ENCODE results near the gene CDKN2B-AS1. TPM values are rescaled to one million over a fixed set of nuclear protein-coding genes. Genes with fewer than 3 reads are reported as not detected.

Gene CDKN2B-AS1
- total RNA-seq, 1 donor = 12.9 TPM

DNA sequence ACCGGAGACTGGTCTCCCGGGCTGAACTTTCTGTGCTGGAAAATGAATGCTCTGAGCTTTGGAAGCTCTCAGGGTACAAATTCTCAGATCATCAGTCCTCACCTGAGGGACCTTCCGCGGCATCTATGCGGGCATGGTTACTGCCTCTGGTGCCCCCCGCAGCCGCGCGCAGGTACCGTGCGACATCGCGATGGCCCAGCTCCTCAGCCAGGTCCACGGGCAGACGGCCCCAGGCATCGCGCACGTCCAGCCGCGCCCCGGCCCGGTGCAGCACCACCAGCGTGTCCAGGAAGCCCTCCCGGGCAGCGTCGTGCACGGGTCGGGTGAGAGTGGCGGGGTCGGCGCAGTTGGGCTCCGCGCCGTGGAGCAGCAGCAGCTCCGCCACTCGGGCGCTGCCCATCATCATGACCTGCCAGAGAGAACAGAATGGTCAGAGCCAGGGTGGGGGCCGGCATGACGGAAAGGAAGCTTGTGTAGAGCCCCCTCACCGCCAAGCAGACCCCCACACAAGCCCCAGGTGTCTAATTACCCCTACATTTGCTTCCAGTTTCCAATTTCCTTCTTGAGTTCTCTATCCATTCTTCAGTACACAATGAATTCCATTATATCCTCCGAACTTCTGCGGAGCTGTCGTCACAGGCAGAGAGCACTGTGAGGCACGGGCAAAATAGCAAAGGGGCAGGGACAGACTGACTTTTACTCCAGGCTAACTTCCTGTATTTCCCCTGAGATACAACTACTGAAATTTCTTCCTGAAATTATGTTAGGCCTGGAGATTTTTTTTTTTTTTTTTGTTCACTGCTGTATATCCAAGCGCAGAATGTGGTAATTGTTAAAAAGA, 23.6 kb upstream of the CDKN2B-AS1 start:
- TF ChIP-seq, protein P1, sequence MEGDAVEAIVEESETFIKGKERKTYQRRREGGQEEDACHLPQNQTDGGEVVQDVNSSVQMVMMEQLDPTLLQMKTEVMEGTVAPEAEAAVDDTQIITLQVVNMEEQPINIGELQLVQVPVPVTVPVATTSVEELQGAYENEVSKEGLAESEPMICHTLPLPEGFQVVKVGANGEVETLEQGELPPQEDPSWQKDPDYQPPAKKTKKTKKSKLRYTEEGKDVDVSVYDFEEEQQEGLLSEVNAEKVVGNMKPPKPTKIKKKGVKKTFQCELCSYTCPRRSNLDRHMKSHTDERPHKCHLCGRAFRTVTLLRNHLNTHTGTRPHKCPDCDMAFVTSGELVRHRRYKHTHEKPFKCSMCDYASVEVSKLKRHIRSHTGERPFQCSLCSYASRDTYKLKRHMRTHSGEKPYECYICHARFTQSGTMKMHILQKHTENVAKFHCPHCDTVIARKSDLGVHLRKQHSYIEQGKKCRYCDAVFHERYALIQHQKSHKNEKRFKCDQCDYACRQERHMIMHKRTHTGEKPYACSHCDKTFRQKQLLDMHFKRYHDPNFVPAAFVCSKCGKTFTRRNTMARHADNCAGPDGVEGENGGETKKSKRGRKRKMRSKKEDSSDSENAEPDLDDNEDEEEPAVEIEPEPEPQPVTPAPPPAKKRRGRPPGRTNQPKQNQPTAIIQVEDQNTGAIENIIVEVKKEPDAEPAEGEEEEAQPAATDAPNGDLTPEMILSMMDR (IDR thresholded peaks at IDR 0.05; ENCODE audit: insufficient read depth, low read length) = no peak
- DNase-seq (ENCODE audit: low read depth) = no peak
- no peak overlapping the region for H3K4me3 ChIP-seq (ENCODE audit: low read depth, low read length)

DNA sequence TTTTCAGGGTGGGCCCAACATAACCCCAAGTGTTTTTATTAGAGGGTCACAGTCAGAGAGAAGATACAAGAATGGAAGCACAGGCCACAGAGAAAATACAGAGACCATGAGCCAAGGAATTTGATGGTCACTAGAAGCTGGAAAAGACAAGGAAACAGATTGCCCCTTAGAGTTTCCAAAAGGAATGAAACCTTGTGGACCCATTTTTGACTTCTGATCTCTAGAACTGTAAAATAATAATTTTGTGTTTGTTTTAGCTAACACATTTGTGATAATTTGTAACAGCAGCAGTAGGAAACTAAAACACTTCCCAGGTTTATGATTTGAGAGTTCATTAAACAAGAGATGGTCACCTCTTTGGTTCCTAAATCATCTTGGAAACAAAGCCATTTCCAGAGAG, 22.2 kb upstream of the CDKN2B-AS1 start:
- TF ChIP-seq, protein P1 (IDR thresholded peaks at IDR 0.05; ENCODE audit: insufficient read depth, low read length) = no peak
- no peak overlapping the region for H3K4me3 ChIP-seq (ENCODE audit: low read depth, low read length)
- DNase-seq (ENCODE audit: low read depth) = no peak

DNA sequence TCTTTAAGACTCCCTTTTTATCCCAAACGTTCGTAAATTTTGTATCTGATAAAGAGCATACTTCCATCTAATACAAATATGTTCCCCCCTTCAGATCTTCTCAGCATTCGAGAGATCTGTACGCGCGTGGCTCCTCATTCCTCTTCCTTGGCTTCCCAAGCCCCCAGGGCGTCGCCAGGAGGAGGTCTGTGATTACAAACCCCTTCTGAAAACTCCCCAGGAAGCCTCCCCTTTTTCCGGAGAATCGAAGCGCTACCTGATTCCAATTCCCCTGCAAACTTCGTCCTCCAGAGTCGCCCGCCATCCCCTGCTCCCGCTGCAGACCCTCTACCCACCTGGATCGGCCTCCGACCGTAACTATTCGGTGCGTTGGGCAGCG, 20.3 kb upstream of the CDKN2B-AS1 start:
- DNase-seq (ENCODE audit: low read depth) = no peak

DNA sequence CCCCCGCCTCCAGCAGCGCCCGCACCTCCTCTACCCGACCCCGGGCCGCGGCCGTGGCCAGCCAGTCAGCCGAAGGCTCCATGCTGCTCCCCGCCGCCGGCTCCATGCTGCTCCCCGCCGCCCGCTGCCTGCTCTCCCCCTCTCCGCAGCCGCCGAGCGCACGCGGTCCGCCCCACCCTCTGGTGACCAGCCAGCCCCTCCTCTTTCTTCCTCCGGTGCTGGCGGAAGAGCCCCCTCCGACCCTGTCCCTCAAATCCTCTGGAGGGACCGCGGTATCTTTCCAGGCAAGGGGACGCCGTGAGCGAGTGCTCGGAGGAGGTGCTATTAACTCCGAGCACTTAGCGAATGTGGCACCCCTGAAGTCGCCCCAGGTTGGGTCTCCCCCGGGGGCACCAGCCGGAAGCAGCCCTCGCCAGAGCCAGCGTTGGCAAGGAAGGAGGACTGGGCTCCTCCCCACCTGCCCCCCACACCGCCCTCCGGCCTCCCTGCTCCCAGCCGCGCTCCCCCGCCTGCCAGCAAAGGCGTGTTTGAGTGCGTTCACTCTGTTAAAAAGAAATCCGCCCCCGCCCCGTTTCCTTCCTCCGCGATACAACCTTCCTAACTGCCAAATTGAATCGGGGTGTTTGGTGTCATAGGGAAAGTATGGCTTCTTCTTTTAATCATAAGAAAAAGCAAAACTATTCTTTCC, 19.7 kb upstream of the CDKN2B-AS1 start:
- H3K4me3 ChIP-seq (ENCODE audit: low read depth, low read length) = peak overlapping the region; percentile 68
- TF ChIP-seq, protein P1 (IDR thresholded peaks at IDR 0.05; ENCODE audit: insufficient read depth, low read length) = no peak
- DNase-seq (ENCODE audit: low read depth) = no peak

More for the DNA sequence above, 20.3 kb upstream of the CDKN2B-AS1 start:
- peak overlapping the region; percentile 68 for H3K4me3 ChIP-seq (ENCODE audit: low read depth, low read length)
- TF ChIP-seq, protein P1 (IDR thresholded peaks at IDR 0.05; ENCODE audit: insufficient read depth, low read length) = no peak

DNA sequence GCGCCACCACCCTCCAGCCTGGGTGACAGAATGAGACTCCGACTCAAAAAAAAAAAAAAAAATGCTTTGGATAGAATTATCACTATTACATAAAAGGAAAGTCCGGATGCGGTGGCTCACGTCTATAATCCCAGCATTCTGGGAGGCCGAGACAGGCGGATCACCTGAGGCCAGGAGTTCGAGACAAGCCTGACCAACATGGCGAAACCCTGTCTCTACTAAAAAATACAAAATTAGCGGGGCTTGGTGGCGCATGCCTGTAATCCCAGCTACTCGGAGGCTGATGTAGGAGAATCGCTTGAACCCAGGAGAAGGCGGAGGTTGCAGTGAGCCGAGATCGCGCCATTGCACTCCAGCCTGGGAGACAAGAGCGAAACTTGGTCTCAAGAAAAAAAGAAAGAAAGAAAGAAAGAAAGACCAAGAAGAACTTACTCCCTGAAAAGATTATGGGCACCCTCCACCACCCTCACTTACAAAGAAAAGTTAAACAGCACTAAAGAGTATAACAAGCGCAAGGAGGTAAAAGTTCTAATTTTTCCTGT, 18.2 kb upstream of the CDKN2B-AS1 start:
- H3K4me3 ChIP-seq (ENCODE audit: low read depth, low read length) = no peak overlapping the region
- no peak for DNase-seq (ENCODE audit: low read depth)
- TF ChIP-seq, protein P1 (IDR thresholded peaks at IDR 0.05; ENCODE audit: insufficient read depth, low read length) = no peak

DNA sequence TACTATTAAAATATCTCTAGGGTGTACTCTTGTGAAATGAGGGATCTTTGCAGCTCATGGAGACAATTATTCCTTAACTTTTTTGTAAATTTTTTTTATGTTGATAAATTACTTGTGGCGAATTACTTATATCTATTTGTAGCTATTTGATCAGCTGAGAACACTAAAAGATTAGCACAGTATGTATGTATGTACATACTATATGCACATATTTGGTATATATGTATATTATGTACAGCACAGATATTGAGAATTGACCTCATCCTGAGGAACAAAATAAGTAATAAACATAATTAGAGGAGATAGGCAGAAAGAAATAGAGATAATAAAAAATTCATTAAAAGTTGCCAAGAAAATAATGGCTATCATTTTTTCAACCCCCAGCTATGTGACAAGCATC, 12.2 kb upstream of the CDKN2B-AS1 start:
- no peak overlapping the region for H3K4me3 ChIP-seq (ENCODE audit: low read depth, low read length)
- no peak for DNase-seq (ENCODE audit: low read depth)
- TF ChIP-seq, protein P1 (IDR thresholded peaks at IDR 0.05; ENCODE audit: insufficient read depth, low read length) = no peak

Data from fibroblast of the aortic adventitia (primary cell).